Eye (tissue), 1 donor: ENCODE results near the gene ATG12.
A peak's percentile ranks its signal among the peaks of the same experiment; 100 is the strongest.

Source experiments
- DNase-seq: peaks from one replicate; pipeline ENCODE4 v3.0.0-alpha.2; 2015

Gene ATG12

GRCh38 chr5:115801984-115802383 lies 39.4 kb downstream of the ATG12 start:
- no peak for DNase-seq

- DNase-seq = no peak
These were observed 40.2 kb downstream of the ATG12 start for GRCh38 chr5:115801152-115801551.

- DNase-seq = no peak
These were observed 41.3 kb downstream of the ATG12 start for GRCh38 chr5:115800108-115800507.

GRCh38 chr5:115798252-115798651 lies 43.1 kb downstream of the ATG12 start:
- DNase-seq = no peak

- DNase-seq = no peak
These were observed 44.7 kb downstream of the ATG12 start for GRCh38 chr5:115796656-115797055.

GRCh38 chr5:115795700-115796099 lies 45.7 kb downstream of the ATG12 start:
- DNase-seq = no peak

- no peak for DNase-seq
These were observed 52.9 kb downstream of the ATG12 start for GRCh38 chr5:115788440-115788839.

GRCh38 chr5:115787426-115787825 lies 53.9 kb downstream of the ATG12 start:
- no peak for DNase-seq

GRCh38 chr5:115785381-115786065 lies 55.8 kb downstream of the ATG12 start:
- DNase-seq = peak; percentile 48

- no peak for DNase-seq
These were observed 62.9 kb downstream of the ATG12 start for GRCh38 chr5:115778417-115778816.
